ENCODE measurements around the gene WWOX. TPM values are rescaled to one million over a fixed set of nuclear protein-coding genes. Genes with fewer than 3 reads are reported as not detected.
A peak's percentile ranks its signal among the peaks of the same experiment; 100 is the strongest.

WWOX gene
- total RNA-seq, 1 donor from 2014 or later: 43.2 TPM

DNA sequence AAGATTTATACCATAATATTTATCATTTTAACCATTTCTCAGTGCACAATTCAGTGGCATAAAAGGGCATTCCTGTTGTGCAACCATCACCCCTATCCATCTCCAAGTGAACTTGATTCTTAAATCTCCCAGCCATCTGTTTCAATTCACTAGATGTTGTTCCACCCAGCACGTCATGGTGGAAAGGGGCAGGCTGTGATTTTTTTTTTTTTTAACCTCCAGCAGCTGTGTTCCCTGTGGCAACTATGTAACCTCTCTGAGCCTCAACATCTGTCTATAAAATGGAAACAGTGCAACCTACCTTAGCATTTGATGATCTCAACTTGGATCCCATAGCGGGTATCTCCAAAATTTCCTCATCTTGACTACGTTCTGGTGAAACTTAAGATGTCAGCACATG lies 604.5 kb downstream of the WWOX start:
- TF ChIP-seq, protein P1, sequence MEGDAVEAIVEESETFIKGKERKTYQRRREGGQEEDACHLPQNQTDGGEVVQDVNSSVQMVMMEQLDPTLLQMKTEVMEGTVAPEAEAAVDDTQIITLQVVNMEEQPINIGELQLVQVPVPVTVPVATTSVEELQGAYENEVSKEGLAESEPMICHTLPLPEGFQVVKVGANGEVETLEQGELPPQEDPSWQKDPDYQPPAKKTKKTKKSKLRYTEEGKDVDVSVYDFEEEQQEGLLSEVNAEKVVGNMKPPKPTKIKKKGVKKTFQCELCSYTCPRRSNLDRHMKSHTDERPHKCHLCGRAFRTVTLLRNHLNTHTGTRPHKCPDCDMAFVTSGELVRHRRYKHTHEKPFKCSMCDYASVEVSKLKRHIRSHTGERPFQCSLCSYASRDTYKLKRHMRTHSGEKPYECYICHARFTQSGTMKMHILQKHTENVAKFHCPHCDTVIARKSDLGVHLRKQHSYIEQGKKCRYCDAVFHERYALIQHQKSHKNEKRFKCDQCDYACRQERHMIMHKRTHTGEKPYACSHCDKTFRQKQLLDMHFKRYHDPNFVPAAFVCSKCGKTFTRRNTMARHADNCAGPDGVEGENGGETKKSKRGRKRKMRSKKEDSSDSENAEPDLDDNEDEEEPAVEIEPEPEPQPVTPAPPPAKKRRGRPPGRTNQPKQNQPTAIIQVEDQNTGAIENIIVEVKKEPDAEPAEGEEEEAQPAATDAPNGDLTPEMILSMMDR (IDR thresholded peaks at IDR 0.05; ENCODE audit: unreplicated experiment): no peak
- H3K36me3 Mint-ChIP-seq (ENCODE audit: insufficient read depth): no peaks in the 10 kb centered on the region
- peaks cover 2% of the 10 kb centered on the region for H3K9me3 Mint-ChIP-seq (ENCODE audit: low read depth)
- no peak for DNase-seq (ENCODE audit: low spot score, unreplicated experiment)
- no peak overlapping the region for H3K27ac Mint-ChIP-seq
- H3K27me3 Mint-ChIP-seq: no peaks in the 10 kb centered on the region
- H3K4me1 Mint-ChIP-seq (ENCODE audit: low read depth): no peaks in the 10 kb centered on the region
- H3K4me3 Mint-ChIP-seq (ENCODE audit: low read depth): no peak overlapping the region

DNA sequence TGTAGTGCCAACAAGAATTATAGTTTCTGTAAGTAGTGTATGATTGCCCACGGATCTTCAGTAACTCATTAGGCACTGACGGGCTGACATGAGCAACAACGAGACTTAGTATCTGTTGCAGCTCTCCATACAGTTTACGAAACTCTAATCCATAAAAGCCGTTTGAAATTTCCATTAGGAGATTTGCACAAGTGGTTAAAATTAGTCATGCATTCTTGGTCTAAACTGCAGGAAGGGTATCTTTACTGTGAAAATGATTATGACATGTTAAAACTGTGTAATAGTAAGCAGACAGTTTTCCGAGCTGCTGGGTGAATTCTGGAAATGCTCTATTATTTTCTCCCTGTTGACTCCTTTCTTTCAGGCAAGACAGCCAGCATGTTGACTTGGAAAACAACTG lies 605.0 kb downstream of the WWOX start:
- Mint-ChIP-seq H3K4me1 (ENCODE audit: low read depth) (no peaks in the 10 kb centered on the region), H3K9me3 (ENCODE audit: low read depth) (peaks cover 2% of the 10 kb centered on the region), H3K27ac (no peak overlapping the region), H3K36me3 (ENCODE audit: insufficient read depth) (no peaks in the 10 kb centered on the region), H3K27me3 (no peaks in the 10 kb centered on the region), H3K4me3 (ENCODE audit: low read depth) (no peak overlapping the region)
- TF ChIP-seq, protein P1 (IDR thresholded peaks at IDR 0.05; ENCODE audit: unreplicated experiment): no peak
- no peak for DNase-seq (ENCODE audit: low spot score, unreplicated experiment)

DNA sequence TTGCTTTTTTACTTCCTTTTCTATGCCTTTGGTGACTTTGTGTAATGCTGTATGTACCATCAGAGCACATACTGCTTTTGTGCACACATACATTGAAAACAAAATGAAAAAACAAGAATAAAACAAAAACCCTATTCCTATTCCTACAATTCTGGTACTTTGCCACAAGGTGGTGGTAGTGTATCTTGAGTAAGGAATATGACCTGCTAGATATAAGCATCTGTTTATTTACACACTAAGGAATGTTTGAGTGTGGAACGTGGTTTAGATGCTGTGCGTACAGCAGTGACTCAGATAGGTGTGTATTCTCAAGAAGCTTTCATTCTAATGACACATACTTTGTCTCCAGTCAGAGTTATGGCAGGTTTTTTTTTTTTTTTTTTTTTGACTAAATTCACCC lies 606.2 kb downstream of the WWOX start:
- peaks cover 2% of the 10 kb centered on the region for H3K9me3 Mint-ChIP-seq (ENCODE audit: low read depth)
- no peak overlapping the region for H3K4me3 Mint-ChIP-seq (ENCODE audit: low read depth)
- DNase-seq (ENCODE audit: low spot score, unreplicated experiment): no peak
- H3K36me3 Mint-ChIP-seq (ENCODE audit: insufficient read depth): no peaks in the 10 kb centered on the region
- H3K4me1 Mint-ChIP-seq (ENCODE audit: low read depth): no peaks in the 10 kb centered on the region
- TF ChIP-seq, protein P1 (IDR thresholded peaks at IDR 0.05; ENCODE audit: unreplicated experiment): peak; percentile 57
- no peak overlapping the region for H3K27ac Mint-ChIP-seq
- no peaks in the 10 kb centered on the region for H3K27me3 Mint-ChIP-seq

DNA sequence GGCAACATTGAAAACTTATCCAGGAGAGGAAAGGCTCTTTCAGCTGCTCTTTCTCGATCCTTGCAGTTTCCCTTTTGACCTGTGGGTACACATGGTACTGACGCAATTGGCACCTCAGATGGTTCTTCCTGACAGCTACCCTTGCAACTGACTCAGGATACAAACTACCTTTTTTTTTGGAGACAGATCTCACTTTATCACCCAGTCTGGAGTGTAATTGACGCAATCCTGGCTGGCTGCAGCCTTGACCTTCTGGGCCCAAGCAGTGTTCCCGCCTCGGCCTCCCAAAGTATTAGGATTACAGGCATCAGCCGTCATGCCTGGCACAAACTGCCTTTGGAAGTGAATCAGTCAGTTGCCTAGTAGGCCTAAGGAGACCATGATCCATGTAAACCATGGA lies 607.2 kb downstream of the WWOX start:
- no peaks in the 10 kb centered on the region for H3K4me1 Mint-ChIP-seq (ENCODE audit: low read depth)
- no peak overlapping the region for H3K27ac Mint-ChIP-seq
- H3K36me3 Mint-ChIP-seq (ENCODE audit: insufficient read depth): no peaks in the 10 kb centered on the region
- TF ChIP-seq, protein P1 (IDR thresholded peaks at IDR 0.05; ENCODE audit: unreplicated experiment): no peak
- H3K4me3 Mint-ChIP-seq (ENCODE audit: low read depth): no peak overlapping the region
- peaks cover 2% of the 10 kb centered on the region for H3K9me3 Mint-ChIP-seq (ENCODE audit: low read depth)
- DNase-seq (ENCODE audit: low spot score, unreplicated experiment): no peak
- H3K27me3 Mint-ChIP-seq: no peaks in the 10 kb centered on the region

DNA sequence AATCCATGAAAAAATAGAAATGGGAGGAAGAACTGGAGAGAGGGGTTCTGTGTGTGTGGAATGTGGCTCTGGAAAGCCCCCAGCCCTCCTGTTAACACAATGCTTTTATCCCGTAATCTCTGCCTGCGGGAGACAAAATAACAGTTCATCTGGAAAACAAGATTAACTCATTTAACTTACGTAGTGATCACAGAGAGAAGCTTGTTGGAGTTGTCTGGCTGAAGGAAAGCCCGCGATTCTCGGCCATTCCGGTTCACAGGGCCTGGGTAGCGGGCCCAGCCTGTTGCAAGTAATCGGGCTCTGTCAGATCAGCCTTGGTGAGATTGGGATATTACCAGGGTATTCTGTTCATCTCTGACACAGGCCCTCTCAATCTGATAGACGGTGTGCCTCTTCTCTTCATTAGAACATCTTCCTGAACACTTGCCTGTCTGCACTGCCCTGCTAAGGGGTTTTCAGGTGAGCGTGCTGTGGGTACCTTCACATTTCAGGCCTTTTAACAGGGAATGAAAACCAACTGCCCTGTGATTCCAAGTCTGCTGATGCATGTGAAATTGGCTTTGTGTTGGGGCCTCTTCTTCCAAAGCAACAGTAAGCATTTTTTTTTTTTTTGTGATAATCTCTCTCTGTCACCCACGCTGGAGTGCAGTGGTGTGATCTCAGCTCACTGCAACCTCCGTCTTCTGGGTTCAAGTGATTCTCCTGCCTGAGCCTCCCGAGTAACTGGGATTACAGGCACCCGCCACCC lies 609.9 kb downstream of the WWOX start:
- DNase-seq (ENCODE audit: low spot score, unreplicated experiment): no peak
- no peak overlapping the region for H3K27ac Mint-ChIP-seq
- TF ChIP-seq, protein P1 (IDR thresholded peaks at IDR 0.05; ENCODE audit: unreplicated experiment): no peak

More for the DNA sequence above, 609.9 kb downstream of the WWOX start:
- Mint-ChIP-seq H3K4me3 (ENCODE audit: low read depth) (no peak overlapping the region), H3K36me3 (ENCODE audit: insufficient read depth) (no peaks in the 10 kb centered on the region), H3K4me1 (ENCODE audit: low read depth) (no peaks in the 10 kb centered on the region), H3K9me3 (ENCODE audit: low read depth) (peaks cover 2% of the 10 kb centered on the region), H3K27me3 (no peaks in the 10 kb centered on the region)
